AG09309 (cell line): ENCODE measurements around the gene HDAC11.
"Not testable (repeated sequence)": the region's sequence is repeated elsewhere in the genome, so short reads cannot be mapped to it uniquely, and the experiment has no call there.

Source experiments
- DNase-seq: peaks from one replicate; pipeline ENCODE4 v3.0.0-alpha.2; 2010; ENCODE audit warnings: low read depth
- H3K4me3 ChIP-seq: 2 replicates; pipeline ENCODE4 v1.5.1; 2011; ENCODE audit warnings: mild to moderate bottlenecking, low read depth, low read length, moderate library complexity; ENCODE audit not compliant: control insufficient read depth
- TF ChIP-seq, protein P1 (sequence below): IDR thresholded peaks from 2 replicates; pipeline ENCODE4 v1.5.1; 2011; ENCODE audit warnings: mild to moderate bottlenecking, low read depth, low read length, inconsistent platforms; ENCODE audit not compliant: insufficient read depth, control insufficient read depth; ENCODE audit errors: missing control alignments

HDAC11 gene

DNA sequence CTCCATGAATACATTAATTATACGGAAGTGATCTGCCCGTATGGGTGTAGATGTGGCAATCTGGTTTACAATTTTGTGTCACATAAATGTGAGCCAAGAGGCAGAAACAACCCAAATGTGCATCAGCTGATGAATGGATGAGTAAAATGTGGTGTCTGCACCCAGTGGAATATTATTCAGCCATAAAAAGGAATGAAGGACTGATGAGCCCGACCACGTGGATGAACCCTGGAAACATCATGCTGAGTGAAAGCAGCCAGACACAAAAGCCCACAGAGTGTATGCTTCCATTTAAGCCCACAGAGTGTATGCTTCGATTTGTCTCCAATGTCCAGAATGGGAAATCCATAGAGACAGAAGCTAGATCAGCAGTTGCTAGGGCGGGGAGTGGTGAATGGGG lies 41.2 kb downstream of the HDAC11 start:
- TF ChIP-seq, protein P1, sequence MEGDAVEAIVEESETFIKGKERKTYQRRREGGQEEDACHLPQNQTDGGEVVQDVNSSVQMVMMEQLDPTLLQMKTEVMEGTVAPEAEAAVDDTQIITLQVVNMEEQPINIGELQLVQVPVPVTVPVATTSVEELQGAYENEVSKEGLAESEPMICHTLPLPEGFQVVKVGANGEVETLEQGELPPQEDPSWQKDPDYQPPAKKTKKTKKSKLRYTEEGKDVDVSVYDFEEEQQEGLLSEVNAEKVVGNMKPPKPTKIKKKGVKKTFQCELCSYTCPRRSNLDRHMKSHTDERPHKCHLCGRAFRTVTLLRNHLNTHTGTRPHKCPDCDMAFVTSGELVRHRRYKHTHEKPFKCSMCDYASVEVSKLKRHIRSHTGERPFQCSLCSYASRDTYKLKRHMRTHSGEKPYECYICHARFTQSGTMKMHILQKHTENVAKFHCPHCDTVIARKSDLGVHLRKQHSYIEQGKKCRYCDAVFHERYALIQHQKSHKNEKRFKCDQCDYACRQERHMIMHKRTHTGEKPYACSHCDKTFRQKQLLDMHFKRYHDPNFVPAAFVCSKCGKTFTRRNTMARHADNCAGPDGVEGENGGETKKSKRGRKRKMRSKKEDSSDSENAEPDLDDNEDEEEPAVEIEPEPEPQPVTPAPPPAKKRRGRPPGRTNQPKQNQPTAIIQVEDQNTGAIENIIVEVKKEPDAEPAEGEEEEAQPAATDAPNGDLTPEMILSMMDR, result no peak
- no peak for DNase-seq
- no peak overlapping the region for H3K4me3 ChIP-seq

GRCh38 chr3:13521749-13522148 lies 41.6 kb downstream of the HDAC11 start:
- not testable (repeated sequence) for DNase-seq, H3K4me3 ChIP-seq

GRCh38 chr3:13522236-13522635 lies 42.1 kb downstream of the HDAC11 start:
- DNase-seq, result no peak
- TF ChIP-seq, protein P1, result no peak
- no peak overlapping the region for H3K4me3 ChIP-seq

- peak; percentile 79 for DNase-seq
- TF ChIP-seq, protein P1, result no peak
Observed at GRCh38 chr3:13524979-13525669, 45.0 kb downstream of the HDAC11 start.

DNA sequence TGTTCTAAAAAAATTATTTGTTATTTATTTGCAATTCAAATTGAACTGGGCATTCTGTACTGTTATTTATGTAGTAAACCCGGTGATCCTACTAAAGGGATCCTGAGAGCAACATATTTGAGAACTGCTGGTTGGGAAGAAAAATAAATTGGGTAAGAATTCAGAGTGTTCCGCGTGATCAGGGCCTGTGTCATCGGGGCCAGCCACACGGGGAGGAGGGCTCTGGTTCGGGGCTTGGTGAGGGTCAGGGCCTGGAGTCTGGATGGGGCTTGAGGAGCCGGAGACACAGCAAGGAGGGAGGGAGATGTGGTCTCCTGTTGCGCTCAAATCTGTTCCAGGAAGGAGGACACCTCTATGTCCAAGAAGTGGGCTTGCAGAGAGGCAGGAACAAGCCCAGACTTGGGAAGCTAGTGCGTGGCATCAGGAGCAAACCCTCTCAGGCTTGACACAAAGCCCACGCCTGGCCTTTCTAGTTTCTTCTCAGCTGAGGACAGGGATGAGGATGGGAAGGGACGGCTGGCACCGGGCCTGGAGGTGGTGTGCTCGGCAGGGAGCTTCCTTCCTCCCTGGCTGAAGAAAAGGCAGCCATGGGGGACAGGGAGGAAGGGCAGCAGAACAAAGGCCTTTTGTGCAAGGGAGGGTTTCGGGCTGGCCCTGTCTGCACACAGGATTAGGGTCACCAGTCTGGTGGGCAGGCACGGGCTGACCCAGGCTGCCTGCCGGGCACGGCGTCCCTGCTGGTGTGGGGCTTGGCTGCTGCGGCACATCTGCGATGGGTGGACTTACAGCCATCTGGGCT lies 45.9 kb downstream of the HDAC11 start:
- TF ChIP-seq, protein P1, result no peak
- DNase-seq, result no peak
- H3K4me3 ChIP-seq, result no peak overlapping the region

More at GRCh38 chr3:13524979-13525669, 45.0 kb downstream of the HDAC11 start:
- no peak overlapping the region for H3K4me3 ChIP-seq

DNA sequence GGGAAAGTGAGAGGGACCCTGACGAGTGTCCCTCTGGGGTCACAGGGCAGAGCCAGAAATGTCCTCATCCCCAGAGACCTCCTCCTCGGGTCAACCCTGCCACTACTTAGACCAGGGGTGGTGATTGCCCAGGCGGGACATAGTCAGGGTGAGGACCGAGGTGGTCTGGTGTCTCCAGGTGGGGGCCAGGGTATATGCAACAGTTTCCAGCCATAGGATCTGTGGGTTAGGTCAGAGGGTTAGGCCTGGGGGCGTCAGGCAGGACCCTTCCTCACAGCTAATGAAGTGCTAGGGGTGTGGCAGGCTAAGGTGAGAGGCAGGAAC lies 46.5 kb downstream of the HDAC11 start:
- no peak for DNase-seq
- no peak overlapping the region for H3K4me3 ChIP-seq
- TF ChIP-seq, protein P1, result no peak

GRCh38 chr3:13528217-13528867 lies 48.2 kb downstream of the HDAC11 start:
- H3K4me3 ChIP-seq, result no peak overlapping the region
- TF ChIP-seq, protein P1, result peak; percentile 33
- no peak for DNase-seq
